GM04504 (cell line): ENCODE data around the gene ANKLE2.
A peak's percentile ranks its signal among the peaks of the same experiment; 100 is the strongest.

Experiments used
- DNase-seq: peaks from one replicate; pipeline ENCODE4 v3.0.0-alpha.2; 2012; ENCODE audit warnings: low read depth

The ANKLE2 gene

GRCh38 chr12:132743831-132744230 is 17.8 kb downstream of the ANKLE2 start:
- DNase-seq, result no peak

DNA sequence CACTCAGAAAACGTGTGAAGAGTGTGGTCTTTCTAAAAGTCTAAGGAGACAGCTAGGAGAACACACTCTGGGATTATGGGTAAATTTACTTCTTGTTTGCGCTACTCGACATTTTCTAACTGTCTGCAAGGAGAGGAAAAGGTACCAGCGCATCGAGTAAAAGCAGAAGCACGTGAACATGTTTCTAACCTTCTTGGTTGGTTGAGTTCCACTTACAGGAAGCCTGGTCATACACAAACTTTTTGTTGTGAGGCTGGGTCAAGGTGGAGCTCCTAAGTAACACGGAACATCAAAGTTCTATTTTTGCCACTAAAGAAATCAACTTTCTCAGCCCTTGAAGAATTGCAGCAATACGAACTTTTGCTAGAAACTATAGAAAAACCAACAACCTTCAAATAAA is 20.0 kb downstream of the ANKLE2 start:
- no peak for DNase-seq

DNA sequence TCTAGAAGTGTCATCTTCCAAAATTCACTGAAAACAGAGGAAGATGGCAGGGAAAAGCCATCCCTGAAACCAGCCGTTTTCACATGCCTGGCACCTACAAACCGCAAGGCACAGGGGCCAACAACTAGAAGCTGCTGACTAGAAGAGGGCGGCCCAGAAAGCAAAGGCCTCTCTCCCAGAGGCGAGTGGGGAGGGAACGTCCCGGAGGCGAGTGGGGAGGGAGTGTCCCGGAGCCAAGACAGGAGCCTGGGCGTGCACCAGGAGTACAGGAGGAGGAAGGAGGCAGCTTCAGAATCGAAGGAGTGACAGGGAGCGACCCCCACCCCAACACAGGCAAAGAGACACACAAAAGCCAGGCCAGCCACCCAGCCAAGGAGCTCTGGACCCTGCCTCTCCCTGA is 21.0 kb downstream of the ANKLE2 start:
- no peak for DNase-seq

GRCh38 chr12:132740313-132740646 is 21.4 kb downstream of the ANKLE2 start:
- no peak for DNase-seq

GRCh38 chr12:132739600-132740312 is 21.9 kb downstream of the ANKLE2 start:
- DNase-seq, result no peak

DNA sequence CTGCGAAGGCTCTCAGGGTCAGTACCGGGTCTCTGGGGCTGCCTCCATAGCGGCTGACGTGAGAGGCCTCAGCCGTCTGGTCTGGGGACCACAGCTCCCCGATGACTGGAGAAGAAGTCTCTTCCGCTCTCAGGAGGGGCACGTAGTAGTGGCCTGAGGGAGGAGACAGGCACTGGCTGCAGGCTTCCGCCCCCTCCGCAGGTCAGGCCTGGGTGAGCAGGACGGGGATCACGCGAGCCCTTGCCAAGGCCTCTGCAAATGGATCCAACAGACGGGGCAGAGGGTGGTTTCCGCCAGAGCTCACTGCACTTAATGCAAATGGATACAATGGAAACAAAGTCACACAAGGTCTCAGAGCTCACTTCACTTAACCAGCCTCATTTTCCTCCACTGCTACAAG is 24.7 kb downstream of the ANKLE2 start:
- DNase-seq, result no peak

- DNase-seq, result no peak
Observed at GRCh38 chr12:132736378-132736777, 25.3 kb downstream of the ANKLE2 start.

DNA sequence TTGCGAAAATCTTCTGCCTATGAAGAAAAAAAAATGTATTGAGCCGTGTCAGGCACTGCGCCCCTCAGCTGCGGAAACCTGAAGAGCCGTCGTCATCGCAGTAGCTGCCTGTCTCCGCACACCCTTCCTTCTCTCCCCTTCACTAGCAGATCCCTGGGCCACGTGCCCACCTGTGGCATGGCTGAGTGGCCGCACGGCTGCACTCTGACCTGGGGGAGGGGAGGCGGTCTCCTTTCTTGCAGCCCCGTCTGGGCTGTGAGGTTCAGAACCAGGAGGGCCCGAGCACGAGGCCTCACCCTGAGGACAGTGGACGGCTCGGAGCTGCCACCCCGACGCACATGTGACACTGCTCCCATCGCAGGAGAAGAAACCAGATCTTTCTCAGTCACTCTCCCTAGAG is 26.1 kb downstream of the ANKLE2 start:
- DNase-seq, result no peak

DNA sequence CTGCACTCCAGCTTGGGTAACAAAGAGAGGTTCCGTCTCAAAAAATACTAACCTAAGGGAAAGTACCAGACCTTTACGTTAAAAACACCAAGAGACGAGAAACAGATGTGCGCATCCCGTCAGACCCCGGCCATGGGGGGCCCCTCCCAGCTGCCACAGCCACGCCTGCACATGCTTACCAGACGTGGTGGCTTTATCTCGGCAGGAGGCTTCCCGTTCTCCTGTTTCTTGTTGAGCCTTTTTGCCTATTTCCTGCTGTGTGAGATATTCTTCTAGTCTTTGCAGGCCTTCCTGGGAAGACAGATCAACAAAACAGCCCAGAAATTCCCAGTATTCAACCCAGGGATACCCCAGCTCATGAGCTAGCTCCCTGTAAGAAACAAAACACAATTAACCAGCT is 27.4 kb downstream of the ANKLE2 start:
- no peak for DNase-seq

DNA sequence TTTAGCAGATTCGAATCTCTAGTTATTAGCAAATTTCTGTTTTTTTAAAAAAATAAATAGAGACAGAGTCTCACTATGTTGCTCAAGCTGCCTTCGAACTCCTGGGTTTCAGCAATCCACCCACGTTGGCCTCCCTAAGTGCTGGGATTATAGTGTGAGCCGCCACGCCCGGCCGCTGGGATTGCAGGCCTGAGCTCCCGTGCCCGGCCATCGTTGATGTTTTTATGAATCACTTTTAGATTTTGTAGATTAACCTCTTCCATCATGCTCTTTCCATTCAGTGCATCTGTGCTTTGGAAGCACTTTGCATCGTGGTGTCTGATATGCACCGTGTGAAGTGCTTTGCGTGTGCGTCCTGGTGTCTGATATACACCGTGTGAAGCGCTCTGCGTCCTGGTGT is 30.1 kb downstream of the ANKLE2 start:
- no peak for DNase-seq

DNA sequence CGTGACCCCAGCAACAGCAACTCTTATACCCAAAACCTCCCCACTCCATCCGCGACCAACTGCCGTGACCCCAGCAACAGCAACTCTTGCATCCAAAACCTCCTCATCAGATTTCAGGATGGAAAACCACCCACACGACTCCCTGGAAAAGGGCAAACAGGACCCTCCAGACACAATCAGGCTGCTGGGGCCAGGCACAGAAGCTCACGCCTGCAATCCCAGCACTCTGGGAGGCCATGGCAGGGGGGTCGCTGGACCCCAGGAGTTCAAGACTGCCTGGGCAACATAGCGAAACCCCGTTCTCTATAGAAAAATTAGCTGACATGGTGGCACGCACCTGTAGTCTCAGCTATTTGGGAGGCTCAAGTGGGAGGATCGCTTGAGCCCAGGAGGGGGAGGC is 31.3 kb downstream of the ANKLE2 start:
- no peak for DNase-seq

DNA sequence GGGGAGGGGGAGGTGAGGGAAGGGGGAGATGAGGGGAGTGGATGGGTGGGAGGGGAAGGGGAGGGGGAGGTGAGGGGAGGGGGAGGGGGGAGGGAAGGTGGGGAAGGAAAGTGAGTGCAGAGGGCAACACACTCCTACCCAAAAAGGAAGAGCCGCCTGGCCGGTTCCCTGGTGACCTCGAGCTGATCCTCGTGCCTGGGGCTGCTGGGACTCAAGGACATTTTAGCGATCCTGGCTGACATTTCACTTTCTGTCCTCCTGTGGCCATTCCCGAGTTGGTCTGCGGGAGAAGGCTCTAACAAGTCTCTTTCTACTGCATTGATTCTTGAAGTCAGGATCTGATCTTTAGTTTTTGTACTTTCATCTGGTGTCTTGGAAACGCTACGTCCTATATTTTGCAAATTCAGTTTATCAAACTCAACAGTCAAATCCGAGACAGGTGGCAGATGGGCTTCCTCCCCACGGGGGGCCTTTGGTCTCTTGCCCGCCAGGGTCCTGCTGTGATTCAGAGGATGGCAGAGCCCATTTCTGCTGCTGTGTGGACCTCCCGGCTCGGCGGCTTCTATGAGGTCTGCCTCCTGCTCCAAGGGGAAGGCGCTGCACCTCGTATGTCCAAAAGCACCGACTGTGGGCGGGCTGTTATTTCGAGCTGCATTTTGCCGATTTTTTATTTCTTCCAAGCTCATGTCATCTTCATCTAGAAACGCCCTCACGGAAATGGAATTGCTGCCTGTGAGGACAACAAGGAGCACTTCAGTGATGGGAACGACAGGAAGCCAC is 31.9 kb downstream of the ANKLE2 start:
- DNase-seq, result no peak

DNA sequence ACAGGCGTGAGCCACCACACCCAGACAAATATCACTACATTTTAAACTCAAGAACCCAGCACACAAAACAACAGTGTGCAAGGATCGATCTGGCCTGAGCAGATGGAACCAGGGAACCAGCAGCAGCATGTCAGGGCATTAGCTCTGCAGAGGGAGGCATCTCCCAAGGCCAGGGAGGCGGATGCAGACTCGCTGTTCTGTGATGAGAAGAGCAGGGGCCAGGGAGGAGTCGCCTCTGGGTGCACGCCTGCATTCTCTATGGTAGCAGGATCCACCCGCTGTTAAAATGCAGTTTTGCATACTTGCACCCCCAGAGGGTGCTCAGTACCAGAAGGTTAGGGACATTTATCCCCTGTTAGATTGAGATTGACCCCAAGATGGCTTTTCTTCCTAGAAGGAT is 33.1 kb downstream of the ANKLE2 start:
- no peak for DNase-seq

DNA sequence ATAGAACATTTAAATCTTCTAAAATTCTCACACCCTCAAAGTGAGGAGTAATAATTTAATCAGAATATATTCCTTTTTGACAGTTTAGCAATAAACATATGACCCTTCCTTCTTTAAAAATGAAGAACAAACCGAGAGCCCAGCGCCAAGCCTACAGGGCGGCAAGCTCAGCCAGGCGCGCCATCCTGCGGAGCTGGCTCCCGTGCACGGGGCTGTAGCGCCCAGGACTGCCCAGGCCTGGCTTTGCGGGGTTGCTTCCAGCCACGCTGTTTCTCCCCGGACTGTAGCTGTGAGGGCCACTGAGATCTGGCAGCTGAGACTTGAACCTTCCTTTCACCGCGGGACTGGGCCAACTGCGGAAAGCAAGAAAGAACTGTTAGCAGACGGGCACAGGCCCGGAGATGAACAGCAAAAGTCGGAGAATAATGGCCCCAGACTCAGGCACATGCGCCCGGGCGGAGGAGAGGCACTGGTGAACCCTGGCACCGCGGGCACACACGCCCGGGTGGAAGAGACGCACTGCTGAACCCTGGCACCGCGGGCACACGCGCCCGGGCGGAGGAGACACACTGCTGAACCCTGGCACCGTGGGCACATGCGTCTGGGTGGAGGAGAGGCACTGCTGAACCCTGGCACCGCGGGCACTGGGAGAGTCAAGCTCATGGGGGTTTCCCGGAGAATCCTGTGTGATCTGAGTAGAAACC is 34.4 kb downstream of the ANKLE2 start:
- DNase-seq, result no peak

DNA sequence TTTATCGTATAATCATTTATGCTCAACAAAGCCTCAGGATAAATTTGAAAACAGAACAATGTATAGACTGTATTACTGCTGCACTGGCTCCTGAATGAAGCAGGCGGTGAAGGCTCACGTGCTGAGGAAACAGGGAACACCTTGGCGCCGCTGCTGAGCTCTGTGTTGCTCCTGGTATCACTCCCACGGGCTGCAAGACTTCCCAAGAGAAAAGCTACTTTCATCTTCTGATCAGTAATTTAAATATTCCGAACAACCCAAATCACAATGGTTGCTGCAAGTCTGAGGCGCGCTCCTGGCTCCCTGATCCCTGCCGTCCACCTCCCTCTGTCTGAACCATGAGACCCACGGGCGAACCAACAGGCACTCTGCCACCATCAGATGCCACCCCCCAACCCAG is 35.2 kb downstream of the ANKLE2 start:
- no peak for DNase-seq

DNA sequence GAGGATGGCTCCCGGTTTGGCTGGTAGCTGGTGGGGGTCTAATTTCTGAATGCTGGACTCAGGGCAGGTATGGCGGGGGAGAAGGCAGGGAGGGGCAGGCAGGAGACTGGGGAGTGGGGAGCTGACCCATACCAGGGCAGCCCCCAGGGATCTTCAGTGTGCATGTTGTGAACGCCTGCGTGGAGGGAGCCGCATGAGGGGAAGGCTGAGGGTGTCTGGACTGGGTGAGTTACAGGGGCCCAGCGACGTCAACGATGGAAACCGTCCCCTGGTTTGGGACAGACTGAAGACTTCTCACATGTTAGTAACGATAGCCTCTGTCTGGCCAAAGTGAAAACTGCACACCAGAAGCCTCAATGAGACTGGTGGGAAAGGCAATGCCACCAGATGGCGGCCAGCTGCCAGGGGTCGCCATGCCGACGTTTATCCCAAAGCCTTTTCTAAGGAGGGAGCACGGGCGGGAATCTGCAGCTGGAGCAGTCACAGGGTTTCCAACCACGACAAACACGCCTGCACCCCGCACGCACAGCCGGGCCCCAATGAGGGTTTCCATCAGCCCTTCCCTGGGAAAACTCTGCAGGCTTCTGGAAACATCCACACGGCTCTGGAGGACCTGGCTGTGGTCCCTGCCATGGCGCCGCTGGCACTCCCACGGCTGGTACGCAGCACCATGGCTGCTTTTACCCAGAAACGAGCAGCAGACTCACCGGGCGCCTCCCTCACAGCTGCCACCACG is 37.0 kb downstream of the ANKLE2 start:
- DNase-seq, result peak; percentile 20

GRCh38 chr12:132723764-132724140 is 37.9 kb downstream of the ANKLE2 start:
- no peak for DNase-seq

DNA sequence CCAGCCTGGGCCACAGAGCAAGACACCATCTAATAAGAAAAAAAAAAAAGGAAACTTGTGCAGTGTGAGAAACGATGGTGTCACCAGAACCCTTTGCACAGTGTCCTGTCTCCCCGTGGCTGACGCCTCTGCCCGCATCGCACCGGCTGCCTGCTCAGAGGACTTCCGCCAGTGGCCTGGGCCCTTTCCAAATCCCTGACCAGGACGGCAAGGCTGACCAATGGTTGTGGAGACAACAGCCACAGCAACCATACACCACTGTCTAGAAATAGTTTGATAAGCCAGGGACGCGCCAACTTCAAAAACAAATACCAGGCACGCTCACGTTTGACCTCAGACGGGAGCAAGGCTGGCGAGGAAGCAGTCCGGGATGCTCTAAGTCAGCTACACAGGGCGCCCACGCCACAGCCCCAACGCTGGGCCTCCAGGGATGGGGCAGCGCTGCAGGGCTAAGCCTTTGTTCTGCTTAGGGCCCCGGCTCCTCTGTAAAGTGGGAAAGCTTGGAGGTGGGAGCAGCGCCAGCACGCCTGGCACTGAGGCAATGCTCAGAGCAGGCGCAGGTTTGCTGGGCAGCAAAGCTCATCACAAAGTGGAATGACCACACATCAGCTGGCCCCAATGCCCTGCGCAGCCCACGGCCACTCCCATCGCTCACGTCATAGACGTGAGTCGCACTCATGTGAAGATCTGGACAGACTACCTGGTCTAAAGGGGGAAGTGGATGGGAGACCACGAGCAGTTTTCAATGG is 38.4 kb downstream of the ANKLE2 start:
- no peak for DNase-seq

GRCh38 chr12:132720606-132721345 is 40.9 kb downstream of the ANKLE2 start:
- DNase-seq, result no peak

DNA sequence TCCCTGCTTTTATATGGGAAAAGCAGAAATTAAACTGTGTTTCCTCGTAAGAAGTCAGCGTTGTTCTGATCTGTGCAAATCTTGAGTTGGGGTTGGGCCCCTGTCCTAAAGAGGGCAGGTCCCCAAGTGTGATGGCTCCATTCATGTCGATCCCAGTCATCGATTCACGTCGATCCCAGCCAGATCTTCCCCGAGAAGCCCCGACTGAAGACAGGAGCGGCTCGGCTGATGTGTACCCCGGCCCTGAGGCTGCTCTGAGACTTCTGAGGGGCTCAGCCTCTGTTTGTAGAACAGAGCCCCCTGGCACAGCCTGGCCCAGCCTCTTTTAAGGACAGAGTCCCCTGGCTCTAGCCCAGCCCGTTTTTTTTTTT is 41.7 kb downstream of the ANKLE2 start:
- no peak for DNase-seq
